DND-41 (cell line): ENCODE results near the gene ST14.

ENCODE experiments used
- EZH2 ChIP-seq: IDR thresholded peaks from 3 replicates; pipeline ENCODE4 v1.6.1; 2012; ENCODE audit warnings: borderline replicate concordance, low read depth, mild to moderate bottlenecking, moderate library complexity, low read length, inconsistent platforms; ENCODE audit not compliant: severe bottlenecking
- TF ChIP-seq, protein P1 (sequence below): IDR thresholded peaks from 2 replicates; pipeline ENCODE4 v1.5.1; 2012; ENCODE audit warnings: borderline replicate concordance, low read length, moderate library complexity, mild to moderate bottlenecking; ENCODE audit not compliant: poor library complexity, severe bottlenecking; ENCODE audit errors: extremely low read depth

DNA sequence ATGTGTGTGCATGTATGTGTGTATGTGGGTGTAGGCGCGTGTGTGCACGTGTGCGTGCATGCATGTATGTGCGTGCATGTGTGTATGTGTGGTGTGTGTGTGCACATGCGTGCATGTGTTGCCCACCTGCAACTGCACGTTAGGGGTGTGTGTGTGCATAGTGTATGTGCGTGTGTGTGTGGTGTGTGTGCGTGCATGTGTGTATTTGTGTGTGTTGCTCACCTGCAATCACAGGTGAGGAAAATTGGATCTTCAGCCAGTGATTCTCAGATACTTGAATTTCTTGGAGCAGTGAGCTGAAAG, 54.3 kb downstream of the ST14 start:
- TF ChIP-seq, protein P1, sequence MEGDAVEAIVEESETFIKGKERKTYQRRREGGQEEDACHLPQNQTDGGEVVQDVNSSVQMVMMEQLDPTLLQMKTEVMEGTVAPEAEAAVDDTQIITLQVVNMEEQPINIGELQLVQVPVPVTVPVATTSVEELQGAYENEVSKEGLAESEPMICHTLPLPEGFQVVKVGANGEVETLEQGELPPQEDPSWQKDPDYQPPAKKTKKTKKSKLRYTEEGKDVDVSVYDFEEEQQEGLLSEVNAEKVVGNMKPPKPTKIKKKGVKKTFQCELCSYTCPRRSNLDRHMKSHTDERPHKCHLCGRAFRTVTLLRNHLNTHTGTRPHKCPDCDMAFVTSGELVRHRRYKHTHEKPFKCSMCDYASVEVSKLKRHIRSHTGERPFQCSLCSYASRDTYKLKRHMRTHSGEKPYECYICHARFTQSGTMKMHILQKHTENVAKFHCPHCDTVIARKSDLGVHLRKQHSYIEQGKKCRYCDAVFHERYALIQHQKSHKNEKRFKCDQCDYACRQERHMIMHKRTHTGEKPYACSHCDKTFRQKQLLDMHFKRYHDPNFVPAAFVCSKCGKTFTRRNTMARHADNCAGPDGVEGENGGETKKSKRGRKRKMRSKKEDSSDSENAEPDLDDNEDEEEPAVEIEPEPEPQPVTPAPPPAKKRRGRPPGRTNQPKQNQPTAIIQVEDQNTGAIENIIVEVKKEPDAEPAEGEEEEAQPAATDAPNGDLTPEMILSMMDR, result no peak
- no peak for TF ChIP-seq EZH2
